GM23248 (cell line): ENCODE data around the gene LGR6.

Source experiments
- EZH2 ChIP-seq: fragments of 200-600 bp; sonication (generic); IDR thresholded peaks from 2 replicates; pipeline ENCODE4 v1.6.1; 2018; ENCODE audit warnings: antibody characterized with exemption, mild to moderate bottlenecking; ENCODE audit not compliant: insufficient read depth, poor library complexity, severe bottlenecking
- EZH2phosphoT487 ChIP-seq: fragments of 200-600 bp; sonication (generic); IDR thresholded peaks from 2 replicates; pipeline ENCODE4 v1.6.1; 2018; ENCODE audit warnings: antibody characterized with exemption, moderate library complexity, mild to moderate bottlenecking, low read depth; ENCODE audit not compliant: insufficient read depth

DNA sequence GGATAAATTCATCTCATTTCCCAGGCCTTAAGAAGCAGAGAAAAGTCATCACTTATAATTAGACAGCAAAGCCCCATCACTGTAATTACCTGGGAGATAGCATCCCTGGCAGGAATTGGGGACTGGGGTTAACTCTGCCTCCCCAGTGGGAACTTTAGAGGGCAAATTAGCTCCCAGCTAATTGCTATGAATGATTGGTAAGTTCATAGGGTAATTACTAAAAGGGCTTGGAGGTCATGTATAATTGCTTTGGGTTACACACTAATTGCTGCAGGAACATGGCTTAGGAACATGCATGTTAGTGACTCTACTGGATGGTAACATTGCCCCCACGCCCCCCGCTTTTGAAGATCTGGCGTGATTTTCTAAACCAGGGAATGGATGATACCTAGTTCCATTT lies 83.3 kb downstream of the LGR6 start:
- no peak for TF ChIP-seq EZH2
- TF ChIP-seq EZH2phosphoT487 = no peak
